Globus pallidus (tissue), 1 donor: ENCODE data around the gene MZT2B.
"Not testable (repeated sequence)": the region's sequence is repeated elsewhere in the genome, so short reads cannot be mapped to it uniquely, and the experiment has no call there.

ENCODE experiments used
- DNase-seq: peaks from one replicate; pipeline ENCODE4 v3.0.0-alpha.2; 2015; ENCODE audit warnings: low spot score

MZT2B gene

GRCh38 chr2:130219147-130219546, 37.1 kb downstream of the MZT2B start:
- DNase-seq = not testable (repeated sequence)

- not testable (repeated sequence) for DNase-seq
These were observed 38.4 kb downstream of the MZT2B start for GRCh38 chr2:130220505-130220904.

GRCh38 chr2:130222523-130222922, 40.5 kb downstream of the MZT2B start:
- DNase-seq = not testable (repeated sequence)

- DNase-seq = not testable (repeated sequence)
These were observed 45.9 kb downstream of the MZT2B start for GRCh38 chr2:130228005-130228404.

GRCh38 chr2:130228467-130229160, 46.6 kb downstream of the MZT2B start:
- not testable (repeated sequence) for DNase-seq

GRCh38 chr2:130229161-130229510, 47.1 kb downstream of the MZT2B start:
- not testable (repeated sequence) for DNase-seq

- not testable (repeated sequence) for DNase-seq
These were observed 48.3 kb downstream of the MZT2B start for GRCh38 chr2:130230376-130230775.

- not testable (repeated sequence) for DNase-seq
These were observed 48.8 kb downstream of the MZT2B start for GRCh38 chr2:130230907-130231306.

- no peak for DNase-seq
These were observed 49.6 kb downstream of the MZT2B start for GRCh38 chr2:130231656-130232055.

- not testable (repeated sequence) for DNase-seq
These were observed 51.0 kb downstream of the MZT2B start for GRCh38 chr2:130233066-130233465.

- DNase-seq = not testable (repeated sequence)
These were observed 57.5 kb downstream of the MZT2B start for GRCh38 chr2:130239581-130239980.
